SK-N-SH (cell line): ENCODE measurements around the gene FXYD7. TPM values are rescaled to one million over a fixed set of nuclear protein-coding genes. Genes with fewer than 3 reads are reported as not detected.

ENCODE experiments used
- CTCF ChIA-PET: fragments of 300-600, 350-600 bp; formaldehyde crosslinking; extraction: SDS; loops from one replicate; lab custom pipeline; 2021; lab: Yijun Ruan, JAX
- POLR2A ChIA-PET: fragments of 350-600 bp; sonication (Branson Sonifier 250); formaldehyde crosslinking; extraction: SDS; loops from one replicate; lab custom pipeline; 2020; ENCODE audit warnings: antibody characterized with exemption, inconsistent platforms; lab: Yijun Ruan, JAX
- DNase-seq: peaks from one replicate; pipeline ENCODE4 v3.0.0; 2012
- H2AFZ ChIP-seq: fragments of 200-600 bp; sonication (generic); 2 replicates; pipeline ENCODE4 v1.8.1; 2016; ENCODE audit warnings: antibody characterized with exemption, mild to moderate bottlenecking, low read depth
- H3F3A ChIP-seq: fragments of 200-600 bp; sonication (generic); replicated peaks from 2 replicates; pipeline ENCODE3; 2016; ENCODE audit warnings: antibody characterized with exemption, mild to moderate bottlenecking; ENCODE audit not compliant: insufficient read depth
- H3K27ac ChIP-seq, 2 experiments: fragments of 200-500 bp in 1 of 2; fragments of 200-600 bp in 1 of 2; sonication (Bioruptor generic) in 1 of 2; sonication (generic), shearing (Covaris generic) in 1 of 2; 2 replicates each; pipeline versions ENCODE4 v1.5.1 to v1.6.1; 2014 to 2016; ENCODE audit warnings: low read depth in 2 of 2, inconsistent platforms in 1 of 2, low read length in 1 of 2, mild to moderate bottlenecking in 1 of 2, mixed read lengths in 1 of 2
- H3K27me3 ChIP-seq: fragments of 200-600 bp; sonication (generic), shearing (Covaris generic); 2 replicates; pipeline ENCODE4 v1.6.1; 2016; ENCODE audit warnings: mixed run types; ENCODE audit not compliant: insufficient read depth
- H3K36me3 ChIP-seq, 2 experiments: fragments of 200-500 bp in 1 of 2; fragments of 200-600 bp in 1 of 2; sonication (Bioruptor generic) in 1 of 2; sonication (generic) in 1 of 2; replicated peaks in 1 of 2; 2 replicates each; pipeline versions ENCODE3 to v1.5.1; 2014 to 2016; ENCODE audit warnings: low read length in 1 of 2, mild to moderate bottlenecking in 1 of 2; ENCODE audit not compliant: insufficient read depth in 2 of 2, control insufficient read depth in 1 of 2
- H3K4me1 ChIP-seq, 2 experiments: fragments of 200-500 bp in 1 of 2; fragments of 200-600 bp in 1 of 2; sonication (Bioruptor generic) in 1 of 2; sonication (generic), shearing (Covaris generic) in 1 of 2; 2 replicates each; pipeline versions ENCODE4 v1.5.1 to v1.6.1; 2014 to 2016; ENCODE audit warnings: low read depth in 1 of 2, low read length in 1 of 2, mixed run types in 1 of 2; ENCODE audit not compliant: insufficient read depth in 2 of 2, control insufficient read depth in 1 of 2
- H3K4me2 ChIP-seq: fragments of 200-600 bp; sonication (generic), shearing (Covaris generic); 2 replicates; pipeline ENCODE4 v1.6.1; 2017; ENCODE audit warnings: mixed run types
- H3K4me3 ChIP-seq, 2 experiments: fragments of 200-500 bp in 1 of 2; fragments of 200-600 bp in 1 of 2; sonication (Bioruptor generic) in 1 of 2; sonication (generic), shearing (Covaris generic) in 1 of 2; 2 replicates each; pipeline versions ENCODE4 v1.5.1 to v1.8.1; 2014 to 2016; ENCODE audit warnings: low read depth in 2 of 2, inconsistent platforms in 1 of 2, low read length in 1 of 2, mild to moderate bottlenecking in 1 of 2, mixed read lengths in 1 of 2, moderate library complexity in 1 of 2
- H3K79me2 ChIP-seq: fragments of 200-600 bp; sonication (generic); 2 replicates; pipeline ENCODE4 v1.8.1; 2017; ENCODE audit warnings: mild to moderate bottlenecking; ENCODE audit not compliant: insufficient read depth
- H3K9ac ChIP-seq: fragments of 200-600 bp; sonication (generic); 2 replicates; pipeline ENCODE4 v1.6.1; 2017; ENCODE audit warnings: mixed run types
- H3K9me2 ChIP-seq: fragments of 200-600 bp; sonication (generic); 2 replicates; pipeline ENCODE4 v1.6.1; 2017; ENCODE audit warnings: mixed run types
- H3K9me3 ChIP-seq: fragments of 200-600 bp; sonication (generic); 2 replicates; pipeline ENCODE4 v1.6.1; 2017; ENCODE audit warnings: mixed run types, mild to moderate bottlenecking, moderate library complexity
- H4K20me1 ChIP-seq: fragments of 200-600 bp; sonication (generic); 2 replicates; pipeline ENCODE4 v1.6.1; 2017; ENCODE audit warnings: mild to moderate bottlenecking, mixed run types; ENCODE audit not compliant: insufficient read depth
- CHD2 ChIP-seq: fragments of 150-350 bp; IDR thresholded peaks from 2 replicates; pipeline ENCODE4 v1.6.1; 2018; ENCODE audit warnings: low read length; ENCODE audit not compliant: partially characterized antibody
- CTCF ChIP-seq: fragments of 200-600 bp; sonication (generic); IDR thresholded peaks from 2 replicates; pipeline ENCODE4 v1.6.1; 2017; ENCODE audit warnings: antibody characterized with exemption, mild to moderate bottlenecking, moderate library complexity
- EP300 ChIP-seq, 2 experiments: IDR thresholded peaks; 2 replicates each; pipeline versions ENCODE4 v1.4.0 to v1.6.1; 2012; ENCODE audit warnings: borderline replicate concordance in 1 of 2, low read depth in 1 of 2, low read length in 1 of 2
- FOSL2 ChIP-seq: IDR thresholded peaks from 2 replicates; pipeline ENCODE4 v1.4.0; 2012; ENCODE audit warnings: low read depth, mild to moderate bottlenecking, moderate library complexity, borderline replicate concordance
- FOXJ3 ChIP-seq: sonication (generic); formaldehyde crosslinking; IDR thresholded peaks from 2 replicates; pipeline ENCODE4 v1.5.1; 2020; ENCODE audit warnings: mild to moderate bottlenecking, missing genetic modification reagents
- FOXM1 ChIP-seq: IDR thresholded peaks from 2 replicates; pipeline ENCODE4 v1.4.0; 2012; ENCODE audit warnings: low read depth, mild to moderate bottlenecking
- GATA2 ChIP-seq: sonication (generic); formaldehyde crosslinking; IDR thresholded peaks from 2 replicates; pipeline ENCODE4 v1.5.0; 2020; ENCODE audit warnings: mild to moderate bottlenecking, missing genetic modification reagents
- IRF3 ChIP-seq: fragments of 150-350 bp; IDR thresholded peaks from 2 replicates; pipeline ENCODE4 v1.6.1; 2016; ENCODE audit warnings: mild to moderate bottlenecking, low read depth, low read length
- MEF2A ChIP-seq: IDR thresholded peaks from 2 replicates; pipeline ENCODE4 v1.4.0; 2012; ENCODE audit warnings: low read depth, borderline replicate concordance
- MXI1 ChIP-seq: IDR thresholded peaks from 2 replicates; pipeline ENCODE4 v1.6.1; 2012; ENCODE audit warnings: mild to moderate bottlenecking, low read depth, low read length, improper control_type of control experiment
- NFIC ChIP-seq: IDR thresholded peaks from 2 replicates; pipeline ENCODE4 v1.4.0; 2012; ENCODE audit warnings: borderline replicate concordance
- NRF1 ChIP-seq: IDR thresholded peaks from 2 replicates; pipeline ENCODE4 v1.6.1; 2012; ENCODE audit warnings: low read depth, mild to moderate bottlenecking, low read length
- RAD21 ChIP-seq: IDR thresholded peaks from 2 replicates; pipeline ENCODE4 v1.6.1; 2012; ENCODE audit warnings: mild to moderate bottlenecking, low read length
- RFX5 ChIP-seq: IDR thresholded peaks from 2 replicates; pipeline ENCODE4 v1.6.1; 2012; ENCODE audit warnings: mild to moderate bottlenecking, improper control_type of control experiment, low read length
- RXRA ChIP-seq: IDR thresholded peaks from 2 replicates; pipeline ENCODE4 v1.4.0; 2012; ENCODE audit warnings: low read depth, mild to moderate bottlenecking, borderline replicate concordance
- SIN3A ChIP-seq: IDR thresholded peaks from 2 replicates; pipeline ENCODE4 v1.6.1; 2012; ENCODE audit warnings: low read depth, mild to moderate bottlenecking, low read length, moderate library complexity, borderline replicate concordance
- TCF12 ChIP-seq: IDR thresholded peaks from 2 replicates; pipeline ENCODE4 v1.4.0; 2012
- USF1 ChIP-seq: IDR thresholded peaks from 2 replicates; pipeline ENCODE4 v1.4.0; 2012; ENCODE audit warnings: low read depth, borderline replicate concordance
- ZBTB33 ChIP-seq: IDR thresholded peaks from 2 replicates; pipeline ENCODE4 v1.4.0; 2012; ENCODE audit warnings: low read depth, borderline replicate concordance
- WGBS: methylation state at CpG from one replicate; pipeline ENCODE4 v1.1.6; 2017; ENCODE audit warnings: low lambda C conversion rate; 5-methylcytosine and 5-hydroxymethylcytosine counted together
- polyA plus RNA-seq, 3 experiments: library from polyadenylated mRNA; depleted of rRNA; stranded (reverse); fragments of >200 nt; gene quantifications; 2 replicates each; pipeline ENCODE4 v1.2.3, GENCODE V29; 2012

Gene FXYD7
- polyA plus RNA-seq, 1 of the 3 experiments (the other 2 are of a cell fraction) = 0.44 TPM

GRCh38 chr19:35184267-35184666, 41.2 kb downstream of the FXYD7 start:
- H3K9me3 ChIP-seq = peaks cover 3% of the 10 kb centered on the region; the same call in 1 of the 2 replicates
- no peak overlapping the region for H3K9ac ChIP-seq
- no peak for DNase-seq
- TF ChIP-seq NFIC = no peak
- no peak for TF ChIP-seq RXRA
- no peak for TF ChIP-seq GATA2 (CRISPR knock-in tag)
- no peak for TF ChIP-seq IRF3
- no peak for TF ChIP-seq RFX5
- no peak for TF ChIP-seq TCF12
- TF ChIP-seq SIN3A = no peak
- no peak for TF ChIP-seq RAD21
- TF ChIP-seq FOSL2 = no peak
- no peak for TF ChIP-seq FOXM1
- H3K4me3 ChIP-seq = no peak overlapping the region
- peaks cover 12% of the 10 kb centered on the region; the same call in 1 of the 2 replicates for H3K27me3 ChIP-seq
- no peaks in the 10 kb centered on the region for H4K20me1 ChIP-seq
- no peaks in the 10 kb centered on the region for H3K9me2 ChIP-seq
- H3K4me2 ChIP-seq = no peak overlapping the region
- no peak overlapping the region for H2AFZ ChIP-seq
- CTCF ChIA-PET = no interaction called here
- WGBS = 4% methylated on average over 1 of the region's 1 CpG
- no peak overlapping the region for H3K27ac ChIP-seq
- no peaks in the 10 kb centered on the region for H3K79me2 ChIP-seq
- POLR2A ChIA-PET = no interaction called here
- H3K4me1 ChIP-seq = no peaks in the 10 kb centered on the region
- no peaks in the 10 kb centered on the region for H3K36me3 ChIP-seq
- H3F3A ChIP-seq = no peaks in the 10 kb centered on the region

- H3K4me2 ChIP-seq = no peak overlapping the region
- H3K4me3 ChIP-seq = no peak overlapping the region
- DNase-seq = no peak
- CTCF ChIA-PET = no interaction called here
- H2AFZ ChIP-seq = no peak overlapping the region
- H3F3A ChIP-seq = no peaks in the 10 kb centered on the region
- H3K4me1 ChIP-seq = no peaks in the 10 kb centered on the region
- 5% methylated on average over 2 of the region's 2 CpGs for WGBS
- POLR2A ChIA-PET = no interaction called here
- no peaks in the 10 kb centered on the region for H3K9me2 ChIP-seq
- H3K27me3 ChIP-seq = peaks cover 6% of the 10 kb centered on the region; the same call in 1 of the 2 replicates
- H3K9me3 ChIP-seq = peaks cover 3% of the 10 kb centered on the region; the same call in 1 of the 2 replicates
- H3K27ac ChIP-seq = no peak overlapping the region
- H3K79me2 ChIP-seq = no peaks in the 10 kb centered on the region
- TF ChIP-seq GATA2 (CRISPR knock-in tag) = no peak
- no peak for TF ChIP-seq ZBTB33
- no peak for TF ChIP-seq SIN3A
- TF ChIP-seq FOXJ3 = no peak
- TF ChIP-seq MEF2A = no peak
- no peak for TF ChIP-seq TCF12
- TF ChIP-seq CHD2 = no peak
- no peak for TF ChIP-seq RXRA
- TF ChIP-seq USF1 = no peak
- TF ChIP-seq NRF1 = no peak
- TF ChIP-seq CTCF = no peak
- TF ChIP-seq MXI1 = no peak
- TF ChIP-seq EP300 (IDR thresholded peaks at IDR 0.05; ENCODE audit: borderline replicate concordance in 1 of 2, low read depth in 1 of 2, low read length in 1 of 2) = no peak
- TF ChIP-seq, all 33 proteins: peak for 0
- no peak overlapping the region for H3K9ac ChIP-seq
- H3K36me3 ChIP-seq = no peaks in the 10 kb centered on the region
- H4K20me1 ChIP-seq = no peaks in the 10 kb centered on the region
These were observed 41.8 kb downstream of the FXYD7 start for GRCh38 chr19:35184884-35185283.
